UCSD-AML1 (cell line): ENCODE data around the gene PHOX2B.

Experiments used
- DNase-seq: peaks from one replicate; lab custom pipeline; 2025; ENCODE audit not compliant: unreplicated experiment; lab: John Stamatoyannopoulos, UW

Gene PHOX2B

DNA sequence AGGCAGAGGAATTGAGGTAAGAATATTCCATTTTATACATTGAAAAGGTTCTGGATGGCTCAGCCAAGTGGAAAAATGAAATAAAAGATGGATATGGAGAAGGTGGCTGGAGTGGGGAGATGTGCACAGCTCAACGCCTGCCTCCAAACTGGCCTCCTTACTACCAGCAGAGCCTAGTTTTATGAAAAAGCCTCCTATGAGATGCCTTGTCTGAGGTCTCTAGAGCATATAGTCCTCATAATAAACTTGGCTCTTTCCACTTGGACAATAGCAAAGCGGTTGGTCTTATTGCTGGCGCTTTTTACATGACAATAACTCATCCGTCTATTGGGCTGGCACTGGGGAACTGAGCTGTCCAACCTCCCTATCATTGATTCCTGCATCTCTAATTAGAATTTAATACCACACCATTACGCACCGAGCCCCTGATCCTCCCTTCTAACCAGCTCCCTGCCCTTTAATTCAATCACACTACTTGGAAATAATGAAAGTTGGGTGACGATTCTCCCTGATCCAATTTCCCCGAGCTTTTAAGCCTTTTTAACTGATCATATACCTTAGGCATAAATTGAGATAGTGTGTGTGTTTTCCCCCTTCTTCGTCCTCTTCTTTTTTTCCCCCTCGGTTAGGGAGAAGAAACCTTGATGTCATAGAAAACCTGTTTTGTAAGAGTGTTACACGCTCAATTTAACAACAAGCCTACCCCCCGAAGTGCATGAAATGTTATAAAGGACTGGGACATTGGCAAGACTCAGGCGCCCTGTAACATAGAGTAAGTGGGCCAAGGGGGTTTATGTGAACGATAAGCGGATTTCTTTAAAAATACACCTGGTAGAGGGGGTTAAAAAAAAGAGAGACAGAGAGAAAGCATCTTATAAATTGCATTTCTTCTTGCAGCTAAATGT, at the start of gene PHOX2B:
Gene PHOX2B (minus strand): TSS at position 155 of the 905 bp plus-strand sequence. CDS start 115 bp downstream, at position 40.
- DNase-seq: no peak

DNA sequence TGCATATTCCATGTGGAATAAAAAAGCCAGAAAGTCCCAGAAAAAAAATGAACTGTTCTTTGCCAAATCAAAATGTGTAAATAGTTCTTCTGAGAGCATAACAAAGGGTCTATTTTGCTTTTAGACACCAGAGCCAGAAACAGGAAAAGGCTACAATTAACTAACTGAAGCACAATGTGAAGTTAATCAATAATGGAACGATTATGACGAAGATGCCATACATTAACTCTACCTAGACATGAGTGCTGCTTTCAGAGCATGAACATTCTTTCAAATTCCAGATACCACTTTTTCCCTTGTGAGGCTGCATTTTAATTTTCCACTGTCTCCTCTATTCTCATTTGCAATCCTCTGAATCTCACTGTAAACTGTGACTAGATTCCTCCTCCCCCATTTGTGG, 48.7 kb upstream of the PHOX2B start:
- DNase-seq: no peak

DNA sequence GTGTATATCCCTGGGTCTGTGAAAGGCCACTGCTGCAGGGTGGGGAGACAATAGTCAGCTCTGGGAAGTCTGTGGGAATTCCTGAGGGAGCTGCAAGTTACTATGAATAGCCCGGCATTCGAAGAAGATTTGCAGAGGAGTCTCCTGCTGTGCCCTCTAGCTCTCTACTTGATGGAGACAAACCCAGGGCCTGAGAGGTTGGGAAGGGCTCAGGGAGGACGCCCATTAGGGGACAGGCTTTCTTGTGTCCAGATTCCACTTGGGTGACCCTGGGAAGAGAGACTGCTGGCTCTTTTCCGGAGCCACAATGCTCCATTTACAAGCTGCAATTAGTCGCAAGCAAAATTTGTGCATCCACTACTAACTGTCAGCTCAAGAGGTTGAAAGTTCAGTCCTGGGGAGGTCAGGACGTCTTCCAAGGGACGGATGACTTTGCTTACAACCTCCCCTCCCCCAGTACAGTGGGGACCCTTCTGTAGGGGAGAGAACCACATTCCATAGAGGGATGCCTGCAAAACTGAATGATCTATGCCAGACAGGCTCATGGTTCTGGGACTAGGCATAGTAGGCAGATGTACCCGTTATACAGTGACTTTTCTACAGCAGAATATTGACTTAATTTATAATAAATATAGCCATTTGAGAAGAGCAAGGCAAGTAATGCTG, 48.2 kb upstream of the PHOX2B start:
- no peak for DNase-seq

DNA sequence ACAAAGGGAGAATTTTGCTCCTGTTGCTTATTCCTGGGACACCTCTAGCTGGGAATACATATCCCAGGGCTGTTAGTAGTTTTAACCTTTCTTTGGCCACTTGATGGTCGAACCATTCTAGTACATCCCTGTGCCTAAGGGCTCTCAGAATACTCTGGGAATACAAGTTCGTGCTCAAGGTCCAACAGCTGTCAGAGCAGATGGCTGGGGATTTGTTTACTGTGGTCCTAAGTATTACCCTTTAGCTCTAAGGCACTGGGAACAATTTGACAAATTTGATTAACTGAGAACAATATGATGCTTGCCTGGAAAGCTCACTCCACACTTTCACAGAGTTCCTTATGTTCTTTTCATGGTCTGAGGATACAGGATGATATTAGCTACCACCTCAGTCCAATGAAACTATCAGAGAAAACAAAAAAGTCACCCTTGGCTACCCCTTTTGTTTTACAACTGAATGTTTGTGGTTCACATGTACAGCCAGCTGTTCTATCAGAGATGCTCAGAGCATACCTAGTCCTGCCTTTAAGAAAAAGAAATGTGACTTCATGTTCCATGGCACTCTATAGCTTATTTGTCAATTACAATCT, 47.4 kb upstream of the PHOX2B start:
- DNase-seq: no peak

DNA sequence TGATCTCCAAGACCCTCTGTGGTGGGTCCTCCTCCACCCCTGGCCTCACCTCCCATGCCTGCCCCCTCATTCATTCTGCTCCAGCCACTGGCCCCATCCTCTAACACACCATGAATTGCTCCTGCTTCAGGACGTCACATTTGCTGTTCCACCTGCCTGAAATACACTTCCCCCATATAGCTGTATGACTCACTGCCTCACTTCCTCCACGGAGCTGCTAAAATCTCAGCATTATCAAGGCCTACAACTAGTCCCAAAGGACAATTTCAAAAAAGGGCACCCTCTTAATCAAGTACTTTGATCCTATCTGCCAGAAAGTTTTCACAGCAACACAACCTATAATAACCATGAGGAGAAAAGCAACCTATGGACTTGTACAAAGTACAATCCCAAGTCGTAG, 43.6 kb upstream of the PHOX2B start:
- DNase-seq: no peak

DNA sequence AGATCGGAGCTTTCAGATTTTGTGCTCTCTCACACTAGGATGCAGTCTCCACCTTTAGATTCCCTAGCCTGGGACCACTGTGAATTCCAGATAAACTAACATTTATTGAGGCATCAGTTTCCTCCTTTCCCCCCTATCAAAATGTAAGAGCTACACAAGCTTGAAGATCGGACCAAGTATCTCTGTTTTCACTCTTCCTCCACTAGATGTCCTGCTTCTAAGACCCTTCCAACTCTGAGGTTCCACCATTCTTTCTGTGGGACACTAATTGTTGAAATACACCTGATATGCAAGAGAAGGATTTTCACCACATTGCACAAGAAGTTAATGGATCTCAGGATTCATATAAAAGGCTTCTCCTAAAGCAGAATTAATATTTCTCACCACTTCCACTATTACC, 43.0 kb upstream of the PHOX2B start:
- no peak for DNase-seq

DNA sequence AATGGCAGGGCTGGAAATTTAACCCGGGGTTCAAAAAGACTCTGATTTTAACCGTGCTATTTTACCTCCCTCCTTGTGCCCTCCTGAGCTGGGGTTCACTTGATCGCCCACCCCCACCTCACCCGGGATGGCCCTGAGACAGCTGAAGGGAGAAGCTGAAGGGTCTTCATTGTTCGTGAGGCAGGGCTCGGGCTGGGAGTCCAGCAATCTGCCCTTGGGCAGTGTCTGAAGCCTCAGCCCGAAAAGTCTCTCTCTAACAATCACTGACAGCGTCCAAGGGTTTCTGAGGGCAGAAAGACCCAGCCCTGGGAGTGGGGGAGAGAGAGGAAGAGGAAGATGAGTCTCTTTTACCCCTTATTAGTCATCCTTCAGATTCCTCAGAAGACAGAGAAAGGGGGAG, 39.4 kb upstream of the PHOX2B start:
- DNase-seq: no peak

DNA sequence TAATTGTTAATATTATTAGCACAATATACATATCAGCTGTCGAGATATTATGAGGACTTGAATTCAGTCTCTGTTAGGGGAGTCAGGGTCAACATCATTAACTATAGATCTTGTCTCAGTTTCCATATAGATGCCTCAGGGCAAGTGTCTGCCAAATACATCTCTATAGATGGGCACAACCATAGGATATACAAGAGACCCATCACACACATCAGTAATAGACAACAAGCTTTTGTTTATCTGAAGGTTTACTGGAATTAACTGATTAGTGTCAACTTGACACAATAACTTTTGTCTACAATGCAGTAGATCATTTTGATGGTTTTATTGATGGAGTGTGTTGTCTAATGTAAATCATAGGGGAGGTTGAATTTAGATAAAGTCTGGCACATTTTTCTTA, 37.1 kb upstream of the PHOX2B start:
- no peak for DNase-seq

DNA sequence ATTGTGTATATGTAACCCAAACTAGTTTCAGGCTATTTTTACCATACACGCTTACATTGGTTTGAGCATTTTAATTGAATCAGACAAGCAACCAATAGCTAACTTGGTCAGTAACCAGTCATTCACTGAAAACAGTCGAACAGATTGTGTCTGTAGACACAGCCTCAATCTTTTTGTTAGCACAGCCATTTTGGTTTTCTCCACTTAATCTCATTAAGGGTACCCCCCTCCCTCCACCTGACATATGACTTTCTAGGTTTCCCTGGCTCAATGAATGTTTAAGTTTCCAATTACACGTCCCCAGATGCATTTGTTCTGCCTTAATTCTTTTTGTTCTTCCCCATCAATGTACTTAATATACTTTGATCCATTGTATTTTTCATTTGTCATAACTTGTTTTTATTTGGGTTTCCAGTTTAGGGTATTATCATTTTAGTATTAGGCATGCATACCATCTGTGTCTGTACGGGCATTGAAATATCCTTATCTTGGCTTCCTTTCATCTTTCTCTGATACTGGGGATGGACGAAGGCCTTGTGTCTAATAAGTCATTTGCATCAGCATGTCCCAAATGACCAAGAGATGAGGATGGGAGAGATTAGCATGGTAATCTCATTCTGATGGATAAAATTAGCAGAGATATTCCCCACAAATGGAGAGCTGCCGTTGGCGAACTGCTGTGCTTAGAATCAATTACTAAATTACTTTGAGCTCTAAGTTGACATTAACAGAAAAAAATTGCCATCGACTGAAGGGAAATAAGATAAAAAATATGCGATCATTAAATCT, 35.9 kb upstream of the PHOX2B start:
- no peak for DNase-seq

DNA sequence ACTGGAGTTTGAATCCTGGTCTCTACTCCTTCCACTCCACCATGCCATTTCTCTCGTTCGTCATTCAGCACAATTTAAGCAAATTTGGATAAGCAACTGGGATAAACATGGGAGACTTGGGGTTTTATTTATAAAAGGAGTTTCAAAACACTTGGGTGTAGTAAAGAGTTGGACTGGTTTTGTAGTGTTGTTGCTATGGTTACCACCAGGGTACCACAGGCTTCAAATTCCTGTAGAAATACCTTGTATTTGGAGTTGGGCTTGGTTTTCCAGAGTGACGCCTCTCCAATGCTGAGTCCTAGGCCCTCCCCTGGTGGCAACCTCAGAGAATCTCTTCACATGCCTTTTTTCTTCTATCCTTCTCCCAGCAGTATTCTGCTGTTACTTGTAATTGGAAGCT, 27.9 kb upstream of the PHOX2B start:
- no peak for DNase-seq

DNA sequence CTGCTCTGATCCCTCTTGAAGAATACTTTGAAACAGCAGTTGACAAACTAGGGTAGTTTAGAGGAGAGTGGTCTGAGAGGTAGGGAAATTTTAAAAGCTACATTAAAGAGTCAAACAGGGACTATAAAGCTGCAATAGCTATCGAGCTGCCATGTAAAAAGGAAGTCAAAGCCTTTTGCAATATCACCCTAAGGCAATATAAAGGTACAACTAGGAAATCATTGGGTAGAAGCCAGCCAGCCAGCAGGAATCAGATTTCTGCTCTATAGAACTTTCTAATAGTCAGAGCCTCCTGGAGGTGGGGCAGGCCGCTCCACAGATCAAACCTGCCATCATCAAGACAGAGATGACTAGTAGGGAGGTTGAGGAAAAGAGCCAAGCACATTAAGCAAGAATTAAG, 15.2 kb upstream of the PHOX2B start:
- no peak for DNase-seq

DNA sequence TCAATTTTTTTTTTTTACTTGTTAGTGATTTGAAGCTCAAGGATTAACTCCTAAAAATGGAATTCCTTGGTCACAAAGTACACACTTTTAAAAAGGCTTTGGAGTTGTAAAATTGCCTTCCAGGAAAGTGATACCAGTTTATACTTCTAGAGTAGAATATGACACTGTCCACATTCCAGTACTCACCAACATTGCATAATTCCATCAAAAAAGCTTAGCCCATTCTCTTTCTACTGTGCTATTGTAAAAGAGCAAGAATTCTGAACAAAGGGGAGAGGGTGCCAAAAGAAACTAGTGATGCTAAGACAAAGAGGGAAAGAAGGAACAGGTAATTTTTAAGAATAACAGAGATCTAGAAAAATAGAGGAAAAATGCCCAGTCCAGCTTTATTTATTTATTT, 10.4 kb upstream of the PHOX2B start:
- no peak for DNase-seq

DNA sequence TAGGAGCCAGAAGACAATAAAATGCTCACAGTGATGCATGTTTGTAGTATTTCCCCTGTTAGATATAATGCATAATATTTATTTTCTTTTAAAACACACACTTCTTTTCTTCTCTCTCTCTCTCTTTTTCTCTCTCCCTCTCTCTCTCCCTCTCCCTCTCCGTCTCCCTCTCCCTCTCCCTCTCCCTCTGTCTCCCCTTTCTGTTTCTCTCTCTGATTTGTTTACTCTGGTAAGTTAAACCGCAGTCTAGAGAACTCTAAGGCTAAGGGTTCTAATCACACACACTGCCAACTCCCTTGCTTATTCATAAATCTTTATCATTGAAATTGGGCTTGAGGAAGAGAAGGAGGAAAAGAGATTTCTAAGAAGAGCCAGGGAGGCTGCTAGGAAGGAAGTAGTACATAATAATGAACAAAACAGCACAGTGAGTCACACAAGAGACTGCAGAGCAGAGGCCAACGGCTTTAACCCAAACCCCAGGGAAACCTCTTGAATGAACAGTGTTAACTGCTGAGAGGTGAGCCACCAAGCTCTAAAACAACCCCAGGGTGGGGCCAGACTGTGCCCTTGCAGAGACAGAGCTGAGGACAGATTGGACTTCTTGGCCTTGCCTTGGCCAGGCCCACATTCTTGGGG, 9.1 kb upstream of the PHOX2B start:
- DNase-seq: no peak

DNA sequence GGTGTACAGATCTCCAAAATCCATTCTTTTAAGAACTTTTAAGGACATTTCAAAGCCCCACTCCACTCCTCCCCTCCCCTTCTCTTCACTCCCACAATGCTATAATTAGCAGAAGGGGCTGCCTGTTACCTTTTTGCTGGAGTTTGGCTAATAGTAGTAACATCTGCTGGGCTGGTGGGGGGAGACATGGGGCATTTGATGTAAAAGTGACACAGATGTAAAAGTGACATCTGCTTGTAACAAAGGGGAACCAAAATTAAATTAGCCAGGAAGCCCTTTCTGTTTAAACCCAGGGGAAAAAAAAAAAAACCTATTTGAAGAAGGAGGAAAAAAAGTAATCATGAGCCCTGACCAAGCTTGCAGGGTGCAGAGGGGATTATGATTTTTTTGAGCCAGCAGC, 5.4 kb upstream of the PHOX2B start:
- no peak for DNase-seq

DNA sequence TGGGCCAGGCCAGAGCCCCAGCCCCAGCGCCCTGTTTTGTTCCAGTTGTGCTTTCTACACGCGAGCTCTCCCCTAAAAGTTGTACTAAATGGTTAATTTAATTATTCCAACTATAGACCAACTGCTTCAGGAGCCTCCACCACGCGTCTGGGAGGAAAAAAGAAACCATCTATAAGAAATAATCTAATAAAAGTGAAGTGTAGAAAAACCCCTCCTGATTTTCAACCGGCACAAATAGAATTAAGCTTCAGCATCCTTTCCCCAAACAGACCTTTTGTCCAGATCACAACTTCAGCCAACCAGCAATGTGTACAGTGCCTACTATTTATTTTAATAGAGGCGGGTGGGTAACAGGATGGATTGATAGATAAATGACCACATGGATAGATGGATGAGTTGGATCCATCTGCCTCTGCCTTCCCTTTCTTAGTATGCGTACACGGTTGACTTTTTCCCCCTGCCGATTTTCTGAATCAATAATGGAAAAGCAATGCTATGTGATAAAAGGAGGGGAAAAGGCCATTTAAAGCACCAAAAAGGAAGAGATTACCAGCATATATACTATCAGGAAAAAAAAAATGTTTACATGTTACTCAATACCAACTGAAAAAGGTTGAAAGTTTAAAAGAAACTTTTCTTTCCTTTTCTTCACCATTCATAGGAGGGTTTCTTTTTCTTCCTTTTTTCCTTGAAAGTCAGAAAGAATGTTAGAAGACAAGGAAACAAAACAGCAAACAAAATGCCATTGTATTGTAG, 3.7 kb upstream of the PHOX2B start:
- DNase-seq: no peak

DNA sequence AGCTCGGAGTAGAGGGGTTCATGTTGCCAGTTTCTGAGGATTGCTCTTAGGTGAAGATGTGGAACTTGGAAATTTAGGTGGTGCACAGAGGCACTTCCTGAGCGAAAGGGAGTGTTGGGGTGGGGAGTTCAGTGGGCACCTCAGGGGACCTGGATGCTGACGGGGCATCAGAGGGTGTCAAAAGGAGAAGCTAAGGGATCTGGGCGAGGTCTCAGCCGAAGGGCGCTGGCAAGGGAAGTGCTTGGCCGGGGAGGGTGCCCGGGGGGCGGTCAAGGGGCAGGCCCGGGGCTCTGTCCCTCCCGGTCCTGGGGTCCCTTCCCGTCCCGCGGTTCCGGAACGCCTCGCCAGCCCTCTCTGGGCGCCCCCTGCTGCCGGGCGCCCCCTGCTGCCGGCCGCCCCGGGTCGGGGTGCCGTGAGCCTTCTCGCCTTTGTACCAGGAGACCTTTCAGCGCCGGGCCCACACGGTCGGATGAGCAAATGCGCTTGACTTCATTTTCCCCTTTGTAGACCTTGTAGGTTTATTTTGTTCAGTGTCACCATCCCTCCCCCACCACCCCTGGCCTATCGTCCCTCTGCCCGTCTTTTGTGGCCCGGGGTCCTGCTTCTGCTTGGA, 3.0 kb upstream of the PHOX2B start:
- DNase-seq: no peak

DNA sequence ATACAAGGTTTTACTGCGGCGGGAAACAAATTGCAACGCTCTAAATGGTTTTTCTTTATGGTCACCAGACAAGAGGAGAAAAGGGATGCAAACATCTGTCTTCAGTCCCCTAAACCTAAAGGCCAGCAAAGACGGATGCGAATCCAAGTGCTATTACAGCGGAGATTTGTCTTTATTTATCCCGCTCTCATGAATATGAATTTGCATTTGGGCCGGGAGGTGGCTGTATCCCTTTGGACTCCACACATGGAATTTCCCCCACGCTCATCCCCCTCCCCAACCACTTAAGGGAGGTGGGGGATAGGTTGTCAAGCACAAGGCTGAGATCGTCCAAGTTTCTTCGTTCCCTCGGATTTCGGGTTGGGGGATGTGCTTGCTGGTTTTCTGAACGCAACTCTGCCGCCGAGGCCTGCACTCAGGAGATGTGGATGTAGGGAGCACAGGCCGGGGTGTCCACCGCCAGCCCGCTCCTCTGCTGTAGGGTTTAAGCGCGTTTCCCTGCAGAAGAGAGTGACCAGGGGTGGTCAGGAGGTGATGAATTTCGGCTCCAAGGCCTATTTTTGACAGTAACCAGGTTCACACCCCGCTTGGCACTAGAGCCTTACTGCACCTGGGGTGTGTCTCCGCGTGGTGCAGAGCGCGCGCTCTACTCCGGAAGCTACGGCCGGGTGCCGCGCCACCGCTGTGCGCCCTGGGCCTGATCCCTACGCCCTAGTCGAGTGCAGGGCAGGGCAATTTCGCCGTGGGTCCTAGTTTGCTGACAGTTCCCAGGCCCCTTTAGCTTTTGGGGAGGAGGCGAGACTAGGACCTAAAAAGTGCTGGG, 2.3 kb upstream of the PHOX2B start:
- DNase-seq: no peak

DNA sequence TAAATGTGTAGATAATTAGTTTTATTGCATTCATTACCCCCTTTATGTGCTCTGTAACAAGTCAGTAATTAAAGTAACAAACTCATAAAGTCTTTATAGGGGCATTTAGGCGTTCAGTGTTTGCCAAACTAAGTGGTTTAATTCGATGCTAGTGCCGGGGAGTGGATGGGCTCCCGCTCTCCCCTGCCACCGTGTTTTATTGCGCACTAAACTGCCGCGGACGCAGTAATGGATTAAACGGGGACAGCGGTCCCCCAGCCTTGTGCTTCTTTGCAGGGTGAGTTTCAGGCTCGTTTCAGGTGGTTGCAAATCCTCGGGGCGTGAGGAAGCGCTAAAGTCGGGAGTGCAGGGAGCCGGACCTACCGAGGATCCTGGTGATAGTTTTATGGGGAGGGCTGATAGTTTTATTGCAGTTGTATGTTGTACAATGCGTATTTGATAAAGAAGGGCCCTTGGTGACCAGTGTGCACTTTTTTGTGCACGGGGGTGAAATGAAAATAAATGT, 1.6 kb upstream of the PHOX2B start:
- DNase-seq: no peak

DNA sequence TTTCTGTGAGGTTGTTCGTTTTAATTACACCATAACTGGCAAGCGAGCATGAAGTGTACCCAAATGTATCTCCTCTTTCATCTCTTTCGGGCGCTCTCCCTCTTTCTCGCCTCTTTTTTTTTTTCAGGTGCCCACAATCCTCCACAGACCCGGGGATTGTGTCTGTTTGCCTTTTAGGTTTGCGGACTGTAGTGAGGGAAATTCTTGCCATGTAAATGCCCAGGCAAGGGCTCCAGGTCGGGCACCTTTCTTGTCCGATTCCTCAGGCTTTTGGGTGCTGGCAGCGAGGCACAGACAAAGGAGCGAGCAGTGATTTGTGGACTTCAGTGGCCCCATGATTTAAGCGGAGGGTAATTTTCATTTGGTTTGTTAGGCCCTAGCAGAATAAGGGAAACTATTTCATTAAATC, 1.1 kb upstream of the PHOX2B start:
- DNase-seq: no peak
